Prostate gland (tissue), 2 donors: ENCODE results near the gene RALY. TPM values are rescaled to one million over a fixed set of nuclear protein-coding genes. Genes with fewer than 3 reads are reported as not detected.

Experiments used
- DNase-seq: peaks from one replicate; pipeline ENCODE4 v3.0.0-alpha.2; 2019; ENCODE audit warnings: low spot score
- H3K27ac ChIP-seq, 2 donors: fragments of 200-600 bp; sonication (generic); 2 replicates each; pipeline ENCODE4 v1.5.1; 2017 to 2019
- H3K27me3 ChIP-seq: fragments of 200-600 bp; sonication (generic); replicated peaks from 2 replicates; pipeline ENCODE4 v1.5.1; 2019; ENCODE audit not compliant: insufficient read depth
- H3K36me3 ChIP-seq, 2 donors: fragments of 200-600 bp; sonication (generic); 1 replicate in 1 of 2; 2 replicates in 1 of 2; pipeline versions ENCODE4 v1.5.1 to v1.8.1; 2017 to 2019
- H3K4me1 ChIP-seq: fragments of 200-600 bp; sonication (generic); replicated peaks from 2 replicates; pipeline ENCODE4 v1.5.1; 2019
- H3K4me3 ChIP-seq, 2 donors: fragments of 200-600 bp; sonication (generic); 2 replicates each; pipeline ENCODE4 v1.5.1; 2017 to 2019
- H3K9me3 ChIP-seq: fragments of 200-600 bp; sonication (generic); 2 replicates; pipeline ENCODE4 v1.5.1; 2017
- POLR2A ChIP-seq: fragments of 450-650 bp; IDR thresholded peaks from one replicate; pipeline ENCODE4 v1.6.1; 2016; ENCODE audit warnings: antibody characterized with exemption, mild to moderate bottlenecking
- POLR2AphosphoS5 ChIP-seq: sonication (generic); formaldehyde crosslinking; IDR thresholded peaks from one replicate; pipeline ENCODE4 v1.6.1; 2017; ENCODE audit warnings: antibody characterized with exemption
- WGBS: methylation state at CpG from one replicate; pipeline ENCODE4 v1.1.5; 2018; 5-methylcytosine and 5-hydroxymethylcytosine counted together
- intact Hi-C: fragments of 100-400 bp; cut with DNase I; formaldehyde crosslinking; loops from one replicate; pipeline ENCODE4 v1.14.2; 2022
- total RNA-seq, 2 donors: library from RNA; depleted of rRNA; stranded (reverse); fragments of >200 nt; gene quantifications; one replicate each; pipeline ENCODE4 v1.1.0, GENCODE V29; 2016
- TF ChIP-seq, protein P1 (sequence below), 4 experiments: fragments of 200-600 bp in 2 of 4; fragments of 450-650 bp in 2 of 4; sonication (generic) in 2 of 4; IDR thresholded peaks; 1 replicate in 3 of 4; 2 replicates in 1 of 4; pipeline ENCODE4 v1.5.1; 2016 to 2019; ENCODE audit warnings: antibody characterized with exemption in 4 of 4, mild to moderate bottlenecking in 2 of 4, moderate library complexity in 2 of 4

Gene RALY
- total RNA-seq, 2 donors from 2014 or later, result 120 to 187 TPM

- DNase-seq, result no peak
- Histone ChIP-seq H3K27ac (no peak overlapping the region), H3K36me3 (no peaks in the 10 kb centered on the region), H3K4me1 (no peaks in the 10 kb centered on the region), H3K27me3 (no peaks in the 10 kb centered on the region), H3K9me3 (no peaks in the 10 kb centered on the region), H3K4me3 (no peak overlapping the region)
- intact Hi-C loops, result loop anchor here (5.0 kb wide), 1 partner anchor 55 kb away; no protein-coding TSS in a partner anchor
- TF ChIP-seq, protein P1, sequence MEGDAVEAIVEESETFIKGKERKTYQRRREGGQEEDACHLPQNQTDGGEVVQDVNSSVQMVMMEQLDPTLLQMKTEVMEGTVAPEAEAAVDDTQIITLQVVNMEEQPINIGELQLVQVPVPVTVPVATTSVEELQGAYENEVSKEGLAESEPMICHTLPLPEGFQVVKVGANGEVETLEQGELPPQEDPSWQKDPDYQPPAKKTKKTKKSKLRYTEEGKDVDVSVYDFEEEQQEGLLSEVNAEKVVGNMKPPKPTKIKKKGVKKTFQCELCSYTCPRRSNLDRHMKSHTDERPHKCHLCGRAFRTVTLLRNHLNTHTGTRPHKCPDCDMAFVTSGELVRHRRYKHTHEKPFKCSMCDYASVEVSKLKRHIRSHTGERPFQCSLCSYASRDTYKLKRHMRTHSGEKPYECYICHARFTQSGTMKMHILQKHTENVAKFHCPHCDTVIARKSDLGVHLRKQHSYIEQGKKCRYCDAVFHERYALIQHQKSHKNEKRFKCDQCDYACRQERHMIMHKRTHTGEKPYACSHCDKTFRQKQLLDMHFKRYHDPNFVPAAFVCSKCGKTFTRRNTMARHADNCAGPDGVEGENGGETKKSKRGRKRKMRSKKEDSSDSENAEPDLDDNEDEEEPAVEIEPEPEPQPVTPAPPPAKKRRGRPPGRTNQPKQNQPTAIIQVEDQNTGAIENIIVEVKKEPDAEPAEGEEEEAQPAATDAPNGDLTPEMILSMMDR (IDR thresholded peaks at IDR 0.05), result no peak
- no peak for TF ChIP-seq POLR2AphosphoS5
- no peak for TF ChIP-seq POLR2A
- 89% methylated on average over 1 of the region's 1 CpG for WGBS
Measured at GRCh38 chr20:34072778-34073177, 79.1 kb downstream of the RALY start.

DNA sequence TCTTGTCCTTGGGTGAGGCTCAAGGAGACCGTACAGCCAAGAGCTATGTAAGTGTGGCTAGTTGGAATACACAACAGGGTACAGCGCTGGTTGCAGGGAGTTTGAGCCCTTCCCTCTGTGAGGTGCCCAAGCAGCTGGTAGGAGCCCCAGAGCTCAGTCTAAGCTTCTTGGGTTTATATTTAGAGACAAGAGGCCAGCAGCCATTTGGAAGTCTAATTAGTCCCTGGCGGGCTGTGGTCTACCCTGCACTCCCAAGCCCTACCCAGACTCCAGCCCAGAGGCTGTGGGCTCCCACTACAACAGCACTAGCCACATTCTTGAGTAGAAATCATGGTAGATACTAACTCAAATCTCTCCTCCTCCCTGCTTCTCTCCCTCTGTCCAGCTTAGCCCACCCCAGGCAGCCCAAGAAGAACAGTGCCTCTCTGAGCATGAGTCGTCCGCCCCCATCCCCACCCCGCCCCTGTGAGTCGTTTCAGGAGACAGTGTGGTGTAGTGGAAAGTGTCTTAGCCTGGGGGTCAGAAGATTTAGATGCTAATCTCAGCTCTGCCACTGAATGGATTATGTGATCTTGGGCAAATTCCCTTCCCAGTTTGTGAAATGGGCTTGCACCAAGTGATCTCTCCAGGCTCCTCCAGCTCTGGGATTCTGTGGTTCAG lies 80.5 kb downstream of the RALY start:
- intact Hi-C loops, result loop anchor here (5.0 kb wide), 1 partner anchor 53 kb away; no protein-coding TSS in a partner anchor
- Histone ChIP-seq H3K4me3 (no peak overlapping the region), H3K9me3 (no peaks in the 10 kb centered on the region), H3K4me1 (no peaks in the 10 kb centered on the region), H3K27ac (no peak overlapping the region), H3K36me3 (no peaks in the 10 kb centered on the region), H3K27me3 (no peaks in the 10 kb centered on the region)
- no peak for DNase-seq
- WGBS, result 72% methylated on average over 7 of the region's 7 CpGs
- TF ChIP-seq POLR2AphosphoS5 (no peak), POLR2A (no peak)
- TF ChIP-seq, protein P1 (IDR thresholded peaks at IDR 0.05), result no peak

- no peak for TF ChIP-seq POLR2A
- Histone ChIP-seq H3K4me1 (no peaks in the 10 kb centered on the region), H3K27ac (no peak overlapping the region), H3K4me3 (no peak overlapping the region), H3K9me3 (no peaks in the 10 kb centered on the region), H3K27me3 (no peaks in the 10 kb centered on the region), H3K36me3 (no peaks in the 10 kb centered on the region)
- DNase-seq, result no peak
- WGBS, result 84% methylated on average over 16 of the region's 16 CpGs
- intact Hi-C loops, result no loop called here
Measured at GRCh38 chr20:34075647-34076046, 81.9 kb downstream of the RALY start.

DNA sequence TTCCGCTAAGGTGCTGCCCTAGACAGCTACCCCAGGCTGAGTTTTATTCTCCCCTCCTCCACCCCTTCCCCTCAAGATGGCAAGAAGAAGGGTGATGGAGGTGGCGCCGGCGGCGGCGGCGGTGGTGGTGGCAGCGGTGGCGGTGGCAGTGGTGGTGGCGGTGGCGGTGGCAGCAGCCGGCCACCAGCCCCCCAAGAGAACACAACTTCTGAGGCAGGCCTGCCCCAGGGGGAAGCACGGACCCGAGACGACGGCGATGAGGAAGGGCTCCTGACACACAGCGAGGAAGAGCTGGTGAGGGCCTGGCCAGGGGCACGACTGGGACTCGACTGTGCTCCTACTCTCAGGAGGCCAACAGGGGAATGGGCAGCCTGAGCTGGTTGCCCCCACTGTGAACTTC lies 83.2 kb downstream of the RALY start:
- no peaks in the 10 kb centered on the region for H3K27me3 ChIP-seq
- no peak for DNase-seq
- 93% methylated on average over 20 of the region's 20 CpGs for WGBS
- H3K27ac ChIP-seq, result no peak overlapping the region
- no peaks in the 10 kb centered on the region for H3K4me1 ChIP-seq
- TF ChIP-seq, protein P1 (IDR thresholded peaks at IDR 0.05), result no peak
- no peak for TF ChIP-seq POLR2A
- no peak for TF ChIP-seq POLR2AphosphoS5
- H3K36me3 ChIP-seq, result no peaks in the 10 kb centered on the region
- no peak overlapping the region for H3K4me3 ChIP-seq
- intact Hi-C loops, result no loop called here
- H3K9me3 ChIP-seq, result no peaks in the 10 kb centered on the region

- Histone ChIP-seq H3K27me3 (no peaks in the 10 kb centered on the region), H3K4me1 (no peaks in the 10 kb centered on the region), H3K4me3 (no peak overlapping the region), H3K36me3 (no peaks in the 10 kb centered on the region), H3K27ac (no peak overlapping the region), H3K9me3 (no peaks in the 10 kb centered on the region)
- DNase-seq, result no peak
- TF ChIP-seq, protein P1 (IDR thresholded peaks at IDR 0.05), result no peak
- no peak for TF ChIP-seq POLR2AphosphoS5
- no peak for TF ChIP-seq POLR2A
- intact Hi-C loops, result no loop called here
- 96% methylated on average over 5 of the region's 5 CpGs for WGBS
Measured at GRCh38 chr20:34078540-34078939, 84.8 kb downstream of the RALY start.
